HG03521 (cell line): Measurements from ENCODE around the gene TRIM2.

Source experiments
- ATAC-seq: cut with Tn5 transposase; IDR thresholded peaks from one replicate; pipeline ENCODE4 v1.9.1; 2021; ENCODE audit warnings: mild to moderate bottlenecking, moderate library complexity; ENCODE audit not compliant: unreplicated experiment

TRIM2 gene

GRCh38 chr4:153271820-153272219, 67.6 kb downstream of the TRIM2 start:
- ATAC-seq: no peak

- ATAC-seq: no peak
Observed at GRCh38 chr4:153273751-153274150, 69.5 kb downstream of the TRIM2 start.

- no peak for ATAC-seq
Observed at GRCh38 chr4:153274967-153275366, 70.7 kb downstream of the TRIM2 start.

- no peak for ATAC-seq
Observed at GRCh38 chr4:153275380-153276276, 71.4 kb downstream of the TRIM2 start.

- no peak for ATAC-seq
Observed at GRCh38 chr4:153276971-153277370, 72.7 kb downstream of the TRIM2 start.

GRCh38 chr4:153281476-153281875, 77.2 kb downstream of the TRIM2 start:
- no peak for ATAC-seq

- no peak for ATAC-seq
Observed at GRCh38 chr4:153282023-153282422, 77.8 kb downstream of the TRIM2 start.

GRCh38 chr4:153283260-153283659, 79.0 kb downstream of the TRIM2 start:
- no peak for ATAC-seq

GRCh38 chr4:153290134-153290533, 85.9 kb downstream of the TRIM2 start:
- no peak for ATAC-seq

- no peak for ATAC-seq
Observed at GRCh38 chr4:153291562-153291961, 87.3 kb downstream of the TRIM2 start.

GRCh38 chr4:153292897-153293741, 88.9 kb downstream of the TRIM2 start:
- no peak for ATAC-seq

GRCh38 chr4:153293742-153294057, 89.5 kb downstream of the TRIM2 start:
- no peak for ATAC-seq

GRCh38 chr4:153294631-153295030, 90.4 kb downstream of the TRIM2 start:
- no peak for ATAC-seq

- no peak for ATAC-seq
Observed at GRCh38 chr4:153295131-153295755, 91.0 kb downstream of the TRIM2 start.

- no peak for ATAC-seq
Observed at GRCh38 chr4:153296040-153296823, 92.0 kb downstream of the TRIM2 start.

- ATAC-seq: no peak
Observed at GRCh38 chr4:153297116-153297515, 92.9 kb downstream of the TRIM2 start.

- ATAC-seq: no peak
Observed at GRCh38 chr4:153310793-153311192, 106.5 kb downstream of the TRIM2 start.

GRCh38 chr4:153314915-153315314, 110.7 kb downstream of the TRIM2 start:
- no peak for ATAC-seq

GRCh38 chr4:153318696-153319320, 114.6 kb downstream of the TRIM2 start:
- no peak for ATAC-seq

GRCh38 chr4:153322791-153323190, 118.5 kb downstream of the TRIM2 start:
- no peak for ATAC-seq
